GM12878 (cell line): ENCODE data around the gene PPIP5K2. TPM values are rescaled to one million over a fixed set of nuclear protein-coding genes. Genes with fewer than 3 reads are reported as not detected.

Experiments
- ATAC-seq: fragments of 200-7000 bp; cut with Tn5 transposase; 3 replicates; pipeline ENCODE4 v1.9.1; 2020; ENCODE audit warnings: mild to moderate bottlenecking, moderate library complexity
- BruUV-seq: library from RNA; stranded (reverse); fragments of 400-500 nt; replicated peaks from 2 replicates; lab custom pipeline; 2021; lab: Mats Ljungman, UMichigan
- CTCF ChIA-PET: fragments of 300-600 bp; sonication (Branson Sonifier 250); formaldehyde crosslinking; extraction: SDS; loops from one replicate; lab custom pipeline; 2021; ENCODE audit warnings: inconsistent platforms; lab: Yijun Ruan, JAX
- POLR2A ChIA-PET: fragments of 350-600 bp; formaldehyde crosslinking; extraction: SDS; loops from one replicate; lab custom pipeline; 2021; ENCODE audit warnings: inconsistent platforms; lab: Charles Lee
- RAD21 ChIA-PET: fragments of 300-600 bp; sonication (Branson Sonifier 250); formaldehyde crosslinking; loops from one replicate; lab custom pipeline; 2023; ENCODE audit warnings: antibody characterized with exemption; ENCODE audit not compliant: unreplicated experiment; lab: Charles Lee
- SMC1A ChIA-PET: fragments of 300-600 bp; sonication (Branson Sonifier 250); formaldehyde crosslinking; loops from one replicate; lab custom pipeline; 2023; ENCODE audit not compliant: unreplicated experiment, uncharacterized antibody; lab: Charles Lee
- DNase-seq: peaks from one replicate; pipeline ENCODE4 v3.0.0-alpha.2; 2011; ENCODE audit warnings: low read depth, low spot score
- FAIRE-seq: peaks from 3 replicates; lab custom pipeline; 2011; peaks lifted over from hg19 to GRCh38; lab: Jason Lieb, UNC
- H2AFZ ChIP-seq: 2 replicates; pipeline ENCODE4 v1.6.0; 2011; ENCODE audit warnings: low read depth, low read length, control low read depth; ENCODE audit not compliant: control insufficient read depth
- H3K27ac ChIP-seq: 2 replicates; pipeline ENCODE4 v1.5.1; 2011; ENCODE audit warnings: control low read depth; ENCODE audit not compliant: control insufficient read depth, insufficient read depth
- H3K27me3 ChIP-seq, 2 experiments: replicated peaks in 1 of 2; 2 replicates each; pipeline versions ENCODE4 v1.6.0 to v1.6.1; 2011; ENCODE audit warnings: low read length in 1 of 2; ENCODE audit not compliant: control insufficient read depth in 2 of 2, insufficient read depth in 2 of 2
- H3K36me3 ChIP-seq, 2 experiments: 2 replicates each; pipeline ENCODE4 v1.5.1; 2011; ENCODE audit warnings: low read length in 1 of 2; ENCODE audit not compliant: control insufficient read depth in 2 of 2, insufficient read depth in 2 of 2
- H3K4me1 ChIP-seq: 2 replicates; pipeline ENCODE4 v1.6.1; 2011; ENCODE audit warnings: mild to moderate bottlenecking, low read length, moderate library complexity, mixed read lengths; ENCODE audit not compliant: control insufficient read depth, insufficient read depth
- H3K4me2 ChIP-seq: 2 replicates; pipeline ENCODE4 v1.6.0; 2011; ENCODE audit warnings: control low read depth; ENCODE audit not compliant: control insufficient read depth, insufficient read depth
- H3K4me3 ChIP-seq: fragments of 200-600 bp; sonication (generic); 2 replicates; pipeline ENCODE4 v1.5.1; 2016
- H3K79me2 ChIP-seq: 2 replicates; pipeline ENCODE4 v1.6.0; 2011; ENCODE audit warnings: low read length; ENCODE audit not compliant: control insufficient read depth, insufficient read depth
- H3K9ac ChIP-seq: 2 replicates; pipeline ENCODE4 v1.8.0; 2011; ENCODE audit warnings: low read length, control low read depth, mixed read lengths; ENCODE audit not compliant: control insufficient read depth, insufficient read depth
- H3K9me3 ChIP-seq: replicated peaks from 3 replicates; pipeline ENCODE4 v1.5.1; 2011; ENCODE audit warnings: mild to moderate bottlenecking, low read length; ENCODE audit not compliant: control insufficient read depth, insufficient read depth
- H4K20me1 ChIP-seq: 2 replicates; pipeline ENCODE4 v1.6.0; 2011; ENCODE audit not compliant: control insufficient read depth, insufficient read depth
- ATF3 ChIP-seq: IDR thresholded peaks from 2 replicates; pipeline ENCODE4 v1.6.1; 2011; ENCODE audit warnings: low read depth, mild to moderate bottlenecking, low read length, moderate library complexity, borderline replicate concordance; ENCODE audit errors: extremely low read depth
- ATF7 ChIP-seq: fragments of 450-650 bp; IDR thresholded peaks from 2 replicates; pipeline ENCODE4 v1.6.1; 2016; ENCODE audit warnings: low read depth, mild to moderate bottlenecking
- BHLHE40 ChIP-seq, 2 experiments: fragments of 450-650 bp in 1 of 2; IDR thresholded peaks; 2 replicates each; pipeline ENCODE4 v1.6.1; 2011 to 2017; ENCODE audit warnings: low read depth in 2 of 2, borderline replicate concordance in 1 of 2, improper control_type of control experiment in 1 of 2, low read length in 1 of 2, mild to moderate bottlenecking in 1 of 2
- BMI1 ChIP-seq: fragments of 450-650 bp; IDR thresholded peaks from 2 replicates; pipeline ENCODE4 v1.6.1; 2016; ENCODE audit warnings: mild to moderate bottlenecking, moderate library complexity, borderline replicate concordance
- CHD2 ChIP-seq: IDR thresholded peaks from 2 replicates; pipeline ENCODE4 v1.6.1; 2011; ENCODE audit warnings: low read depth, low read length, improper control_type of control experiment, borderline replicate concordance
- MAX ChIP-seq: IDR thresholded peaks from 2 replicates; pipeline ENCODE4 v1.6.1; 2012; ENCODE audit warnings: low read depth, low read length, improper control_type of control experiment
- MYC ChIP-seq: IDR thresholded peaks from 2 replicates; pipeline ENCODE4 v1.6.1; 2011; ENCODE audit warnings: mild to moderate bottlenecking, low read length, moderate library complexity, inconsistent platforms; ENCODE audit not compliant: insufficient read depth, insufficient replicate concordance, insufficient read length, severe bottlenecking
- NR2C2 ChIP-seq: IDR thresholded peaks from 2 replicates; pipeline ENCODE4 v1.6.1; 2011; ENCODE audit warnings: borderline replicate concordance, low read depth; ENCODE audit not compliant: control insufficient read depth, insufficient read length
- NRF1 ChIP-seq: conservative IDR thresholded peaks from 2 replicates; pipeline ENCODE4 v1.6.1; 2011; ENCODE audit warnings: mild to moderate bottlenecking, low read depth, low read length, improper control_type of control experiment
- PBX3 ChIP-seq: IDR thresholded peaks from 2 replicates; pipeline ENCODE4 v1.6.1; 2011; ENCODE audit warnings: mild to moderate bottlenecking, low read depth, low read length, moderate library complexity; ENCODE audit not compliant: insufficient replicate concordance
- SP1 ChIP-seq: IDR thresholded peaks from one replicate; pipeline ENCODE4 v1.6.1; 2011; ENCODE audit warnings: low read depth, low read length
- SREBF2 ChIP-seq: IDR thresholded peaks from 2 replicates; pipeline ENCODE4 v1.6.1; 2012; ENCODE audit warnings: mild to moderate bottlenecking, low read length
- STAT3 ChIP-seq: IDR thresholded peaks from 2 replicates; pipeline ENCODE4 v1.6.1; 2011; ENCODE audit warnings: low read depth, low read length, improper control_type of control experiment
- TCF7 ChIP-seq: IDR thresholded peaks from 2 replicates; pipeline ENCODE4 v1.6.1; 2014; ENCODE audit warnings: antibody characterized with exemption, borderline replicate concordance
- USF1 ChIP-seq: IDR thresholded peaks from 2 replicates; pipeline ENCODE4 v1.6.1; 2011; ENCODE audit warnings: borderline replicate concordance, low read depth, mild to moderate bottlenecking, moderate library complexity, mixed read lengths, low read length; ENCODE audit not compliant: insufficient read depth; ENCODE audit errors: extremely low read length
- ZNF217 ChIP-seq: fragments of 450-650 bp; IDR thresholded peaks from 2 replicates; pipeline ENCODE4 v1.6.1; 2017; ENCODE audit warnings: antibody characterized with exemption, mild to moderate bottlenecking
- ZNF622 ChIP-seq: fragments of 450-650 bp; IDR thresholded peaks from 2 replicates; pipeline ENCODE4 v1.6.1; 2017; ENCODE audit warnings: mild to moderate bottlenecking, inconsistent platforms
- ZNF687 ChIP-seq: fragments of 450-650 bp; IDR thresholded peaks from 2 replicates; pipeline ENCODE4 v1.6.1; 2017; ENCODE audit warnings: mild to moderate bottlenecking, moderate library complexity
- WGBS: methylation state at CpG from one replicate; pipeline ENCODE4 v1.1.6; 2016; ENCODE audit warnings: low lambda C conversion rate; ENCODE audit not compliant: insufficient replicate concordance, insufficient coverage; ENCODE audit errors: missing lambda C conversion rate; 5-methylcytosine and 5-hydroxymethylcytosine counted together
- in situ Hi-C: fragments of 300-500 bp; cut with MboI; formaldehyde crosslinking; loops from 9 replicates; pipeline ENCODE4 v1.14.3; 2018; ENCODE audit warnings: mixed read lengths
- intact Hi-C: fragments of 100-400 bp; cut with micrococcal nuclease; formaldehyde crosslinking; loops from one replicate; pipeline ENCODE4 v1.14.2; 2022; ENCODE audit not compliant: unreplicated experiment
- polyA plus RNA-seq, 11 experiments: library from polyadenylated mRNA; depleted of rRNA in 4 of 11; unstranded in 6 of 11; stranded (reverse) in 5 of 11; fragments of >200 nt; fragmentation: Nextera tagmentation in 4 of 11; fragmentation: Illumina TruSeq in 1 of 11; extraction: Ambion mirVana in 4 of 11; extraction: Trizol in 1 of 11; gene quantifications; 1 replicate in 1 of 11; 2 replicates in 10 of 11; pipeline versions ENCODE4 v1.2.1 to v1.2.3, GENCODE V29; 2011 to 2016; ENCODE audit warnings: inconsistent platforms in 2 of 11, missing spikeins in 2 of 11, low read depth in 1 of 11
- total RNA-seq, 4 experiments: library from RNA; depleted of rRNA in 3 of 4; stranded (reverse); fragments of >200 nt in 3 of 4; fragmentation: Illumina TruSeq in 1 of 4; extraction: Trizol in 1 of 4; gene quantifications; 2 replicates each; pipeline versions ENCODE4 v1.2.1 to v1.2.3, GENCODE V29; 2013 to 2021

Gene PPIP5K2
- total and polyA plus RNA-seq, 10 of the 15 experiments (the other 5 are each of a cell fraction or from before 2014, with no cell fraction given): 27.7 to 87.3 (median 58.6) TPM

GRCh38 chr5:103224894-103225246, 104.8 kb downstream of the PPIP5K2 start:
- no peaks in the 10 kb centered on the region for H3K36me3 ChIP-seq
- no peak overlapping the region for H3K4me3 ChIP-seq
- CTCF ChIA-PET: interaction anchor here (0.6 to 4.8 kb wide), 50 partner anchors 8 to 689 kb away, joined by 3 to 45 read pairs (median 4); no protein-coding TSS in a partner anchor
- H3K9me3 ChIP-seq: no peaks in the 10 kb centered on the region
- ATAC-seq (no peak), DNase-seq (no peak), FAIRE-seq (no peak)
- RAD21 ChIA-PET: interaction anchor here (0.6 to 2.9 kb wide), 17 partner anchors 8 to 688 kb away, joined by 3 to 14 read pairs (median 3); partner anchors contain the start of genes GIN1 and PPIP5K2
- in situ Hi-C loops (no loop called here), intact Hi-C loops (loop anchor here (2.0 to 10.0 kb wide), 4 partner anchors 183 to 690 kb away; no protein-coding TSS in a partner anchor)
- BruUV-seq: no TSS peak
- no peaks in the 10 kb centered on the region for H4K20me1 ChIP-seq
- WGBS: 78% methylated on average over 5 of the region's 5 CpGs
- no peaks in the 10 kb centered on the region for H3K79me2 ChIP-seq
- H3K27me3 ChIP-seq: no peaks in the 10 kb centered on the region
- H3K4me2 ChIP-seq: no peak overlapping the region
- H2AFZ ChIP-seq: no peak overlapping the region
- H3K9ac ChIP-seq: no peak overlapping the region
- no peak overlapping the region for H3K27ac ChIP-seq
- SMC1A ChIA-PET: interaction anchor here (0.8 to 2.8 kb wide), 13 partner anchors 8 to 309 kb away, joined by 3 to 15 read pairs (median 5); no protein-coding TSS in a partner anchor
- H3K4me1 ChIP-seq: no peaks in the 10 kb centered on the region
- POLR2A ChIA-PET: no interaction called here
- no peak for TF ChIP-seq ZNF687
- TF ChIP-seq MAX: no peak
- no peak for TF ChIP-seq PBX3
- TF ChIP-seq NR2C2: no peak
- TF ChIP-seq ATF3: no peak
- TF ChIP-seq ATF7: no peak
- no peak for TF ChIP-seq MYC
- no peak for TF ChIP-seq ZNF622
- TF ChIP-seq BHLHE40 (IDR thresholded peaks at IDR 0.05; ENCODE audit: borderline replicate concordance in 1 of 2, low read depth in 2 of 2, low read length in 1 of 2): no peak
- no peak for TF ChIP-seq ZNF217
- TF ChIP-seq SREBF2: no peak
- TF ChIP-seq USF1: no peak
- TF ChIP-seq TCF7: no peak
- no peak for TF ChIP-seq CHD2
- no peak for TF ChIP-seq STAT3
- no peak for TF ChIP-seq SP1
- TF ChIP-seq BMI1: no peak
- no peak for TF ChIP-seq NRF1
